H1 (cell line): Measurements from ENCODE around the gene OR10G2. TPM values are rescaled to one million over a fixed set of nuclear protein-coding genes. Genes with fewer than 3 reads are reported as not detected.
A peak's percentile ranks its signal among the peaks of the same experiment; 100 is the strongest.

Experiments
- CTCF ChIA-PET: fragments of 300-600 bp; sonication (Branson Sonifier 250); formaldehyde crosslinking; loops from one replicate; lab custom pipeline; 2021; ENCODE audit not compliant: partially characterized antibody; lab: Charles Lee
- POLR2A ChIA-PET: fragments of 300-600 bp; sonication (Branson Sonifier 250); formaldehyde crosslinking; loops from one replicate; lab custom pipeline; 2021; ENCODE audit warnings: inconsistent platforms; ENCODE audit not compliant: partially characterized antibody; lab: Charles Lee
- DNase-seq, 2 experiments: peaks; one replicate each; pipeline versions ENCODE4 v3.0.0 to v3.0.0-alpha.2; 2010 to 2022; ENCODE audit warnings: low spot score in 2 of 2, low read depth in 1 of 2, mixed read lengths in 1 of 2
- FAIRE-seq: peaks from 2 replicates; lab custom pipeline; 2011; peaks lifted over from hg19 to GRCh38; lab: Jason Lieb, UNC
- H2AFZ ChIP-seq: 2 replicates; pipeline ENCODE4 v1.8.1; 2012; ENCODE audit warnings: low read length, inconsistent platforms
- H2AK5ac ChIP-seq: 2 replicates; pipeline ENCODE4 v1.6.1; 2013; ENCODE audit warnings: low read depth, low read length
- H2BK120ac ChIP-seq: replicated peaks from 2 replicates; pipeline ENCODE3; 2013; ENCODE audit warnings: low read depth, low read length, inconsistent platforms
- H2BK12ac ChIP-seq: 2 replicates; pipeline ENCODE4 v1.6.1; 2013; ENCODE audit warnings: low read depth, low read length
- H2BK15ac ChIP-seq: 2 replicates; pipeline ENCODE4 v1.6.1; 2013; ENCODE audit warnings: low read length
- H2BK20ac ChIP-seq: 2 replicates; pipeline ENCODE4 v1.6.1; 2013; ENCODE audit warnings: low read length
- H2BK5ac ChIP-seq: 2 replicates; pipeline ENCODE4 v1.6.1; 2013; ENCODE audit warnings: low read depth, low read length
- H3K14ac ChIP-seq: 2 replicates; pipeline ENCODE4 v1.6.1; 2013; ENCODE audit warnings: inconsistent platforms; ENCODE audit not compliant: insufficient read length
- H3K18ac ChIP-seq: 2 replicates; pipeline ENCODE4 v1.6.1; 2013; ENCODE audit warnings: low read length; ENCODE audit errors: extremely low read depth
- H3K23ac ChIP-seq: 2 replicates; pipeline ENCODE4 v1.6.1; 2013; ENCODE audit warnings: inconsistent platforms; ENCODE audit not compliant: insufficient read length
- H3K23me2 ChIP-seq: 2 replicates; pipeline ENCODE4 v1.6.1; 2013; ENCODE audit warnings: low read depth, low read length
- H3K27ac ChIP-seq: 2 replicates; pipeline ENCODE4 v1.6.1; 2011; ENCODE audit warnings: low read depth, low read length, inconsistent platforms
- H3K27me3 ChIP-seq, 4 experiments: replicated peaks in 1 of 4; 1 replicate in 1 of 4; 2 replicates in 3 of 4; pipeline versions ENCODE4 v1.6.1 to v1.8.1; 2011 to 2013; ENCODE audit warnings: low read length in 3 of 4, mild to moderate bottlenecking in 3 of 4, inconsistent platforms in 2 of 4, mixed read lengths in 2 of 4, moderate library complexity in 1 of 4; ENCODE audit not compliant: control insufficient read depth in 3 of 4, insufficient read depth in 3 of 4; ENCODE audit errors: extremely low read depth in 1 of 4
- H3K36me3 ChIP-seq, 4 experiments: 2 replicates each; pipeline versions ENCODE4 v1.6.1 to v1.8.1; 2011 to 2013; ENCODE audit warnings: mild to moderate bottlenecking in 4 of 4, low read length in 3 of 4, moderate library complexity in 2 of 4, control low read depth in 1 of 4, inconsistent platforms in 1 of 4; ENCODE audit not compliant: insufficient read depth in 4 of 4, control insufficient read depth in 2 of 4
- H3K4ac ChIP-seq: replicated peaks from 2 replicates; pipeline ENCODE3; 2013; ENCODE audit warnings: low read length, low read depth, mixed read lengths, inconsistent platforms; ENCODE audit not compliant: insufficient read length
- H3K4me1 ChIP-seq, 4 experiments: replicated peaks in 1 of 4; 1 replicate in 1 of 4; 2 replicates in 3 of 4; pipeline versions ENCODE4 v1.6.1 to v1.8.1; 2011 to 2013; ENCODE audit warnings: low read length in 3 of 4, inconsistent platforms in 2 of 4, mixed read lengths in 1 of 4; ENCODE audit not compliant: insufficient read depth in 4 of 4, control insufficient read depth in 3 of 4
- H3K4me2 ChIP-seq, 2 experiments: 2 replicates each; pipeline versions ENCODE4 v1.6.1 to v1.8.1; 2011 to 2013; ENCODE audit warnings: low read depth in 2 of 2, low read length in 2 of 2, control low read depth in 1 of 2, inconsistent platforms in 1 of 2, mild to moderate bottlenecking in 1 of 2; ENCODE audit not compliant: insufficient read depth in 1 of 2
- H3K4me3 ChIP-seq, 4 experiments: fragments of 200-600, 300-600 bp in 1 of 4; sonication (generic), shearing (Covaris generic), sonication (Bioruptor Twin) in 1 of 4; 2 replicates each; pipeline versions ENCODE4 v1.5.1 to v1.8.1; 2011 to 2016; ENCODE audit warnings: low read length in 4 of 4, low read depth in 3 of 4, control low read depth in 2 of 4, inconsistent platforms in 2 of 4, mild to moderate bottlenecking in 2 of 4, mixed read lengths in 1 of 4, moderate library complexity in 1 of 4; ENCODE audit not compliant: insufficient read depth in 2 of 4; ENCODE audit errors: extremely low read depth in 1 of 4
- H3K56ac ChIP-seq: replicated peaks from 2 replicates; pipeline ENCODE3; 2013; ENCODE audit warnings: low read depth, mild to moderate bottlenecking, mixed read lengths, low read length, inconsistent platforms; ENCODE audit not compliant: insufficient read length
- H3K79me1 ChIP-seq: 2 replicates; pipeline ENCODE4 v1.6.1; 2013; ENCODE audit warnings: low read depth, low read length, control low read depth
- H3K79me2 ChIP-seq, 2 experiments: 2 replicates each; pipeline versions ENCODE4 v1.6.1 to v1.8.1; 2012 to 2013; ENCODE audit warnings: low read length in 2 of 2, mild to moderate bottlenecking in 2 of 2, inconsistent platforms in 1 of 2; ENCODE audit not compliant: insufficient read depth in 2 of 2, control insufficient read depth in 1 of 2
- H3K9ac ChIP-seq, 4 experiments: replicated peaks in 1 of 4; 1 replicate in 1 of 4; 2 replicates in 3 of 4; pipeline versions ENCODE4 v1.6.1 to v1.8.1; 2011 to 2013; ENCODE audit warnings: low read depth in 3 of 4, low read length in 3 of 4, control low read depth in 2 of 4, mild to moderate bottlenecking in 2 of 4, moderate library complexity in 2 of 4, inconsistent platforms in 1 of 4; ENCODE audit errors: extremely low read depth in 1 of 4
- H3K9me3 ChIP-seq, 2 experiments: 2 replicates each; pipeline versions ENCODE4 v1.6.1 to v1.8.1; 2012 to 2013; ENCODE audit warnings: mild to moderate bottlenecking in 2 of 2, moderate library complexity in 2 of 2, control low read depth in 1 of 2, inconsistent platforms in 1 of 2, low read depth in 1 of 2, low read length in 1 of 2, mixed read lengths in 1 of 2; ENCODE audit not compliant: insufficient read depth in 2 of 2
- H4K20me1 ChIP-seq, 2 experiments: replicated peaks in 1 of 2; 2 replicates each; pipeline versions ENCODE3 to v1.8.1; 2011 to 2013; ENCODE audit warnings: inconsistent platforms in 2 of 2, low read length in 2 of 2, mild to moderate bottlenecking in 1 of 2; ENCODE audit not compliant: insufficient read depth in 2 of 2, control insufficient read depth in 1 of 2
- H4K5ac ChIP-seq: 2 replicates; pipeline ENCODE4 v1.6.1; 2013; ENCODE audit warnings: low read length, low read depth, mixed read lengths, inconsistent platforms; ENCODE audit not compliant: insufficient read length
- H4K8ac ChIP-seq: 2 replicates; pipeline ENCODE4 v1.8.0; 2013; ENCODE audit warnings: mild to moderate bottlenecking, moderate library complexity, low read length, inconsistent platforms; ENCODE audit not compliant: insufficient read depth; ENCODE audit errors: extremely low read depth
- H4K91ac ChIP-seq: replicated peaks from 2 replicates; pipeline ENCODE3; 2013; ENCODE audit warnings: low read length, mixed read lengths, inconsistent platforms; ENCODE audit not compliant: insufficient read length
- MAFK ChIP-seq: IDR thresholded peaks from 2 replicates; pipeline ENCODE4 v1.6.1; 2012; ENCODE audit warnings: low read depth, mild to moderate bottlenecking, improper control_type of control experiment, low read length
- PHF8 ChIP-seq: fragments of 200-600 bp; sonication (generic); conservative IDR thresholded peaks from 2 replicates; pipeline ENCODE4 v1.7.1; 2012; ENCODE audit warnings: low read depth, mild to moderate bottlenecking, inconsistent platforms, low read length, moderate library complexity
- POLR2A ChIP-seq, 2 experiments: IDR thresholded peaks; 1 replicate in 1 of 2; 2 replicates in 1 of 2; pipeline ENCODE4 v1.6.1; 2011; ENCODE audit warnings: low read depth in 2 of 2, low read length in 2 of 2, mild to moderate bottlenecking in 2 of 2; ENCODE audit errors: control extremely low read depth in 1 of 2
- WGBS, 2 experiments: shearing (Covaris generic) in 1 of 2; methylation state at CpG; one replicate each; pipeline versions ENCODE4 v1.1.6 to v1.1.7; 2013 to 2015; ENCODE audit warnings: low lambda C conversion rate in 2 of 2, mixed read lengths in 2 of 2, inconsistent platforms in 1 of 2, low coverage in 1 of 2, missing lambda C conversion rate in 1 of 2; ENCODE audit not compliant: insufficient replicate concordance in 2 of 2, insufficient coverage in 1 of 2, insufficient read length in 1 of 2; ENCODE audit errors: extremely low coverage in 1 of 2, missing lambda C conversion rate in 1 of 2; 5-methylcytosine and 5-hydroxymethylcytosine counted together
- polyA plus RNA-seq, 7 experiments: library from polyadenylated mRNA; depleted of rRNA in 3 of 7; stranded (reverse) in 5 of 7; unstranded in 2 of 7; fragments of >200 nt in 5 of 7; fragments of 200-250 nt in 2 of 7; gene quantifications; 1 replicate in 5 of 7; 2 replicates in 1 of 7; 4 replicates in 1 of 7; pipeline versions ENCODE4 v1.2.1 to v1.2.3, GENCODE V29; 2011 to 2013; ENCODE audit warnings: missing spikeins in 2 of 7, mixed read lengths in 2 of 7
- total RNA-seq: library from RNA; stranded (reverse); fragmentation: NEBNext Ultra II Directional; extraction: Animal tissue kit (Norgen Biotek cat#: 25700); gene quantifications from 2 replicates; pipeline ENCODE4 v1.2.1, GENCODE V29; 2021

OR10G2 gene
- total and polyA plus RNA-seq, 2 of the 8 experiments (the other 6 are each of a cell fraction or from before 2014, with no cell fraction given) = not detected

- H3K14ac ChIP-seq = no peak overlapping the region
- TF ChIP-seq PHF8 (no peak), MAFK (no peak), POLR2A (IDR thresholded peaks at IDR 0.05; ENCODE audit: control extremely low read depth in 1 of 2, low read depth in 2 of 2, low read length in 2 of 2) (no peak)
- TF ChIP-seq, all 59 proteins: peak for 0
- ChIA-PET POLR2A (interaction anchor here (1.1 to 1.3 kb wide), 3 partner anchors 16 to 163 kb away, joined by 3 to 4 read pairs (median 3); no protein-coding TSS in a partner anchor), CTCF (interaction anchor here (1.0 to 1.5 kb wide), 5 partner anchors 9 to 188 kb away, joined by 3 to 4 read pairs (median 4); no protein-coding TSS in a partner anchor)
- no peak overlapping the region for H3K27ac ChIP-seq
- H4K5ac ChIP-seq = no peak overlapping the region
- no peak overlapping the region for H4K8ac ChIP-seq
- no peak overlapping the region for H2BK20ac ChIP-seq
- no peak overlapping the region for H4K91ac ChIP-seq
- H2AFZ ChIP-seq = peak overlapping the region; percentile 99
- H3K23ac ChIP-seq = no peak overlapping the region
- H4K20me1 ChIP-seq = no peaks in the 10 kb centered on the region
- no peaks in the 10 kb centered on the region for H3K79me2 ChIP-seq
- H2BK120ac ChIP-seq = no peak overlapping the region
- no peak overlapping the region for H2BK12ac ChIP-seq
- no peaks in the 10 kb centered on the region for H3K79me1 ChIP-seq
- H3K4ac ChIP-seq = no peak overlapping the region
- no peaks in the 10 kb centered on the region for H3K9me3 ChIP-seq
- H2AK5ac ChIP-seq = no peak overlapping the region
- H3K4me1 ChIP-seq = peaks cover 0 to 4% (median 2%) of the 10 kb centered on the region in 4 experiments; a peak in 1 of 7 replicates
- no peak overlapping the region for H2BK15ac ChIP-seq
- peak overlapping the region; percentile 5 for H3K18ac ChIP-seq
- DNase-seq (no peak), FAIRE-seq (no peak)
- no peaks in the 10 kb centered on the region for H3K27me3 ChIP-seq
- no peak overlapping the region for H3K56ac ChIP-seq
- no peaks in the 10 kb centered on the region for H3K23me2 ChIP-seq
- H3K9ac ChIP-seq = no peak overlapping the region
- no peak overlapping the region for H3K4me3 ChIP-seq
- no peak overlapping the region for H3K4me2 ChIP-seq
- H2BK5ac ChIP-seq = peak overlapping the region; percentile 26; the same call in 1 of the 2 replicates
- 90% methylated on average over 7 of the region's 8 CpGs; no CpG with 5 or more reads in 1 of the 2 experiments for WGBS, 2 experiments
- no peaks in the 10 kb centered on the region for H3K36me3 ChIP-seq
Measured at GRCh38 chr14:21617614-21618013, 17.1 kb downstream of the OR10G2 start.
